Measurements from ENCODE around the gene PIGQ.
A peak's percentile ranks its signal among the peaks of the same experiment; 100 is the strongest.

Gene PIGQ

DNA sequence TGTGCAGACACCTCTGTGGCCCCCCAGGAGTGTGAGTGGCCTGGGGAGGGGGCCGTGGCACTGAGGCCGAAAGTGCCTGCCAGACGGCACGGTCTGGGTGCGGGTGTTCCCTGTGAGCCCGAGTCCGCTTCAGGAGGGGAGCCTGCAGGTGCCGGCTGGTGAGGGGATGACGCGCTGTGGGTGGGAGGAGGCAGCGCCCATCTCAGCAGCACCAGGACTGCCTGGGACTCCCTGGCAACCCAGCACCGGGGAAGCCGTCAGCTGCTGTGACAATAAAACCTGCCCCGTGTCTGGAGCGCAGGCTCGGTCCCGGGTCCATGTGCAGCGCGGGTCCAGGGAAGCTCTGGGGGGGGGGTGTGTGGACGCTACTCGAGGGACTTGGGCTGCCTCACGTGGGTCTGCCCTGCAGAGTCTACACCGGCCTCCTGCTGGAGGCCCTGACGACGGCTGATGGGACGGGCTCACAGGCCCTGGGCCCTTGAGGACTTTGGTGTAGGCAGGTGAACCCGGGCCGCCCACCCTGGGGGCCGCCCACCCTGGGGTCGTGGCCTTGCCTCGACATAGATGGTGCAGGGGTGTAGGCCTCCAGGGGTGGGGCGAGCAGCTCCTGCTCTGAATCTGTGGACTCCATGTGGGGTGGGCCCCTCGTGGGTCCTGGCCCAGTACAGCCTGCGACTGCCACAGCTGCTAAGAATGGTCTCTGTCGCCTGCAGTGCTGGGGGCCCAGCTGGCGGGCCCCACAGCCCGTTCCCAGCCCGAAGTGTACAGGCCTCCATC, 14.2 kb downstream of the PIGQ start:
- no peak for DNase-seq (ENCODE audit: low read depth, low spot score)
- TF ChIP-seq, protein P1, sequence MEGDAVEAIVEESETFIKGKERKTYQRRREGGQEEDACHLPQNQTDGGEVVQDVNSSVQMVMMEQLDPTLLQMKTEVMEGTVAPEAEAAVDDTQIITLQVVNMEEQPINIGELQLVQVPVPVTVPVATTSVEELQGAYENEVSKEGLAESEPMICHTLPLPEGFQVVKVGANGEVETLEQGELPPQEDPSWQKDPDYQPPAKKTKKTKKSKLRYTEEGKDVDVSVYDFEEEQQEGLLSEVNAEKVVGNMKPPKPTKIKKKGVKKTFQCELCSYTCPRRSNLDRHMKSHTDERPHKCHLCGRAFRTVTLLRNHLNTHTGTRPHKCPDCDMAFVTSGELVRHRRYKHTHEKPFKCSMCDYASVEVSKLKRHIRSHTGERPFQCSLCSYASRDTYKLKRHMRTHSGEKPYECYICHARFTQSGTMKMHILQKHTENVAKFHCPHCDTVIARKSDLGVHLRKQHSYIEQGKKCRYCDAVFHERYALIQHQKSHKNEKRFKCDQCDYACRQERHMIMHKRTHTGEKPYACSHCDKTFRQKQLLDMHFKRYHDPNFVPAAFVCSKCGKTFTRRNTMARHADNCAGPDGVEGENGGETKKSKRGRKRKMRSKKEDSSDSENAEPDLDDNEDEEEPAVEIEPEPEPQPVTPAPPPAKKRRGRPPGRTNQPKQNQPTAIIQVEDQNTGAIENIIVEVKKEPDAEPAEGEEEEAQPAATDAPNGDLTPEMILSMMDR (IDR thresholded peaks at IDR 0.05; ENCODE audit: insufficient read depth, low read length, missing control alignments) = no peak
- ChIA-PET CTCF (no interaction called here), POLR2A (interaction anchor here (0.6 kb wide), 2 partner anchors 85 to 178 kb away, joined by 5 to 6 read pairs; no protein-coding TSS in a partner anchor)
- H3K4me3 ChIP-seq (ENCODE audit: low read depth, low read length) = no peak overlapping the region

DNA sequence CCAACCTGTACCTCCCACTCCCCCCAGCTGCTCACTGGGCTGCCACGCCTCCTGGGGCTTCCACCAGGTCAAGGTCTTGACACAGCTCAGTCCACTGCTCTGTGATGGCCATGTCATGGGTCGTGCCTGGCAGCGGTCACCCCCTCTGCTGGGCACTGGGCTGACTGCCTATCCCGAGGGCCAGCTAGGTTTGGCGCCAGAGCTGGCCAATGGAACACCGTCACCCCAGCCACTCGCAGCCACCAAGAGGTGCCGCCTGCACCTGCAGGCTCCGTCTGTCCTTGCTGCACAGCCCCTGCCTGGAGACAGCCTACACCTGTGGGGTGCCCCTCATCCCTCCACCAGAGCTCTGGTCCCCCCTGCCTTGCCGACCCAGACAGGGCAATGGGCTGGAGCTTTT, 15.6 kb downstream of the PIGQ start:
- no peak for DNase-seq (ENCODE audit: low read depth, low spot score)
- no peak overlapping the region for H3K4me3 ChIP-seq (ENCODE audit: low read depth, low read length)
- ChIA-PET CTCF (interaction anchor here (1.2 to 1.7 kb wide), 2 partner anchors 9 to 41 kb away, joined by 3 to 4 read pairs; no protein-coding TSS in a partner anchor), POLR2A (no interaction called here)
- TF ChIP-seq, protein P1 (IDR thresholded peaks at IDR 0.05; ENCODE audit: insufficient read depth, low read length, missing control alignments) = no peak

DNA sequence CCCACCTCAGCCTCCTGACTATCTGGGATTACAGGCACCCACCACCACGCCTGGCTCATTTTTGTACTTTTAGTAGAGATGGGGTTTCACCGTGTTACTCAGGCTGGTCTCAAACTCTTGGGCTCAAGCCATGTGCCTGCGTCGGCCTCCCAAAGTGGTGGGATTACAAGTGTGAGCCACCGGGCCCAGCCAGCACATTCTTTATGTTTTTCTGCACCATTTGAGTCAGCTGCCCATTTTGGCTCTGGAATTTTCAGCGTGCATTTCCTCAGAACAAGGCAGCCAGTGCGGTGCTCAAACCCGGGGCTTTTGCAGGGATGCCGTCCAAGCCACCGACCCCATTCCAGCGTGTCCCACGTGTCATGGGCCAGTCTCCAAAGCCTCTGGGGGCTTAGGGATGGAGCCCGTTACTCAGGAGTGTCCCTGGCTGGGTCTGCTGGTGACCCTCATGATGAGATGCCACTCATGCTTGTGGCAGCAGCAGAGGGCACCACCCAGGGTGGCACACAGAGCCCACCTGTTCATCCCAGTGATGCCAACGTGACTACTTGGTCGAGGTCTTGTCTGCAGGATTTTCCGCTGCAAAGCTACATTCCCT, 16.4 kb downstream of the PIGQ start:
- no peak for DNase-seq (ENCODE audit: low read depth, low spot score)
- ChIA-PET CTCF (interaction anchor here (1.0 to 1.7 kb wide), 3 partner anchors 9 to 62 kb away, joined by 3 to 4 read pairs (median 4); no protein-coding TSS in a partner anchor), POLR2A (no interaction called here)
- TF ChIP-seq, protein P1 (IDR thresholded peaks at IDR 0.05; ENCODE audit: insufficient read depth, low read length, missing control alignments) = no peak
- no peak overlapping the region for H3K4me3 ChIP-seq (ENCODE audit: low read depth, low read length)

DNA sequence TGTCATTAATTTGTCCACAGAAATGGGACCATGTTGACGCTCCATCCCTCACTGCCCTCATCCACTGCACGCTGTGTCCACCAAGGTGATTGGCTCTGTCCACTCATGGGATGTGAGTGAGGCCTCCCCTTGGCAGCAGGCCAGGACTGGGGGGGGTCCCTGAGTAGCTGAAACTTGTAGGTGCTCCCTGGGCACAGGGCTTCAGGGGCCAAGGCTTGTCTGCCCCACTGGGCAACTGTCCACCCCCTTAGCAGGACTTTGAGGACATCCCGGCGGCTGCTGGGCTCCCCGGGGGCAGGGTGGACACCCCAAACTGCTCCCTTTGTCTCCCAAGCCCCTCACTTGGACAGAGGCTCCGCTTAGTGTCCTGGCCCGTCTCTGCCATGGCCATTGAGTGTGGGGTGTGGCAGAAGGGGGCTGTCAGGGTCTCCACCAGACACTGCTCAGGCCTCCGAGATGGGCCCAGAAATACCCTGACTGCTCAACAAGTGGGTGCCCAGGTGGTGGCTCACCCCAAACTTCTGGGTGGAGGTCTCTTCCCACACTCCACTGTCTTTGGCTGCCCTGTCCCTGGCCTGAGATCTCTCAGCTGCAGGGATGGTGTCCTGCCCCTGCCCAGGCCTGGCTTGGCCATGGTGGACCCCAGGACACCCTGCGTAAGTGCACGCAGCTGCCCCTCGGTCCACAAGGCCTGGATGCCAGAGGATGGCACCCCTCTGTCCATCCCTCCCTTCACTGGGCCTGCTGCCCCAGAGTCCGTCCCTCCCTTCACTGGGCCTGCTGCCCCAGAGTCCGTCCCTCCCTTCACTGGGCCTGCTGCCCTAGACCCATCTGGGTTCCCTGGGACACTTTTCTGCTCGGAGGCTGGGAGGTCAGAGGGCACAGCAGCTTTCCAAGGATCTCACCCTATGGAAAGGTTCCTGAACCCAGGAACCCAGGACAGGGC, 17.1 kb downstream of the PIGQ start:
- ChIA-PET CTCF (interaction anchor here (0.6 to 1.7 kb wide), 5 partner anchors 8 to 81 kb away, joined by 3 to 5 read pairs (median 4); partner anchors contain the start of gene RHOT2), POLR2A (interaction anchor here (1.3 kb wide), 1 partner anchor 8 kb away, joined by 3 read pairs; no protein-coding TSS in a partner anchor)
- no peak overlapping the region for H3K4me3 ChIP-seq (ENCODE audit: low read depth, low read length)
- DNase-seq (ENCODE audit: low read depth, low spot score) = no peak
- TF ChIP-seq, protein P1 (IDR thresholded peaks at IDR 0.05; ENCODE audit: insufficient read depth, low read length, missing control alignments) = no peak

DNA sequence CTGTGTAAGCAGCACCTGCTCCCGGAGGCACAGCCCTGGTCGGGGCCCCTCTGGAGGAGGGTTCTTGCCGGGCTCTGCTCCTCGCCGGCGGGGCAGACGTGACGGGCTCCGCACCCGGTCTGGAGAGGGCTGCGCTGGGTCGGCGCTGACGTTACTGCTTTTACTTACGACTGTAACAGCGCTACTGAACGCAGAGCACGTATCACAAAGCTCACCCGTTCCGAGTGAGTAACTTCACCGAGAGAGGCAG, 18.8 kb downstream of the PIGQ start:
- TF ChIP-seq, protein P1 (IDR thresholded peaks at IDR 0.05; ENCODE audit: insufficient read depth, low read length, missing control alignments) = no peak
- ChIA-PET CTCF (interaction anchor here (0.9 kb wide), 1 partner anchor 71 kb away, joined by 3 read pairs; no protein-coding TSS in a partner anchor), POLR2A (interaction anchor here (0.6 to 1.0 kb wide), 3 partner anchors 10 to 76 kb away, joined by 3 read pairs; no protein-coding TSS in a partner anchor)
- no peak for DNase-seq (ENCODE audit: low read depth, low spot score)
- H3K4me3 ChIP-seq (ENCODE audit: low read depth, low read length) = peak overlapping the region; percentile 80
